HG03025 (cell line): ENCODE measurements around the gene ZIC3.
"Not testable (repeated sequence)": the region's sequence is repeated elsewhere in the genome, so short reads cannot be mapped to it uniquely, and the experiment has no call there.

Source experiments
- ATAC-seq: cut with Tn5 transposase; IDR thresholded peaks from one replicate; pipeline ENCODE4 v1.9.1; 2021; ENCODE audit warnings: mild to moderate bottlenecking, moderate library complexity; ENCODE audit not compliant: unreplicated experiment, low FRiP score

Gene ZIC3

GRCh38 chrX:137565921-137566745 is at the start of gene ZIC3:
Gene ZIC3, plus strand, starts transcription at chrX:137566127. Its CDS starts 565 bp downstream, at chrX:137566692.
- no peak for ATAC-seq

- ATAC-seq = no peak
Measured at GRCh38 chrX:137519459-137519858, 46.5 kb upstream of the ZIC3 start.

- ATAC-seq = no peak
Measured at GRCh38 chrX:137545711-137546651, 19.9 kb upstream of the ZIC3 start.

- no peak for ATAC-seq
Measured at GRCh38 chrX:137547291-137547690, 18.6 kb upstream of the ZIC3 start.

- no peak for ATAC-seq
Measured at GRCh38 chrX:137548261-137548660, 17.7 kb upstream of the ZIC3 start.

- ATAC-seq = no peak
Measured at GRCh38 chrX:137549073-137549472, 16.9 kb upstream of the ZIC3 start.

- ATAC-seq = no peak
Measured at GRCh38 chrX:137549851-137550664, 15.9 kb upstream of the ZIC3 start.

GRCh38 chrX:137550665-137551261 is 15.2 kb upstream of the ZIC3 start:
- ATAC-seq = no peak

- ATAC-seq = not testable (repeated sequence)
Measured at GRCh38 chrX:137552098-137552497, 13.8 kb upstream of the ZIC3 start.

GRCh38 chrX:137562096-137562495 is 3.8 kb upstream of the ZIC3 start:
- ATAC-seq = no peak

GRCh38 chrX:137563681-137564651 is 2.0 kb upstream of the ZIC3 start:
- ATAC-seq = no peak

GRCh38 chrX:137565318-137565904 is 516 bp upstream of the ZIC3 start:
- no peak for ATAC-seq

- no peak for ATAC-seq
Measured at GRCh38 chrX:137566746-137567679, 1.1 kb downstream of the ZIC3 start.

- ATAC-seq = no peak
Measured at GRCh38 chrX:137567682-137568232, 1.8 kb downstream of the ZIC3 start.

- no peak for ATAC-seq
Measured at GRCh38 chrX:137568741-137569469, 3.0 kb downstream of the ZIC3 start.

- no peak for ATAC-seq
Measured at GRCh38 chrX:137569470-137569891, 3.6 kb downstream of the ZIC3 start.
